Ovary (tissue), 3 donors: ENCODE data around the gene ZNHIT2.

Experiments used
- POLR2A ChIP-seq: fragments of 450-650 bp; IDR thresholded peaks from one replicate; pipeline ENCODE4 v1.6.1; 2017; ENCODE audit warnings: antibody characterized with exemption, mild to moderate bottlenecking, moderate library complexity
- TF ChIP-seq, protein P1 (sequence below), 3 donors: fragments of 450-650 bp in 2 of 3; fragments of 200-600 bp in 1 of 3; IDR thresholded peaks; one replicate each; pipeline versions ENCODE4 v1.5.1 to v1.8.0; 2016 to 2022; ENCODE audit warnings: antibody characterized with exemption in 3 of 3, mild to moderate bottlenecking in 1 of 3
- donor health status: DM: no; HTN: no; CAD: no.

DNA sequence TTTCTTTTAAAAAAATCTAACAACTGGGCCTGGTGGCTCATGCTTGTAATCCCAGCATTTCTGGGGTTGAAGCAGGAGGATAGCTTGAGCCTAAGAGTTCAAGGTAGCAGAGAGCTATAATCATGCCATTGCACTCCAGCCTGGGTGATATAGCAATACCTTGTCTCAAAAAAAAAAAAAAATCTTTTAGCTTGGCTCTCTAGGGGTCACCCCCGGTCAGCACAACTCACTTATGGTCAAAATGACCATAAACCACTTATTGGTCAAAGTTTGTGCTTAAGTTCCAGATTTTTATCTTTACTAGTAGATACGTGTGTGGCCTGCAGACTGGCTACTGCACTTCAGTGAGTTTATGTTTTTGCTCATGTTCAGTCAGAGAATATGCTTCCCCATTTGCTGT is 46.2 kb upstream of the ZNHIT2 start:
- TF ChIP-seq POLR2A, result no peak
- TF ChIP-seq, protein P1, sequence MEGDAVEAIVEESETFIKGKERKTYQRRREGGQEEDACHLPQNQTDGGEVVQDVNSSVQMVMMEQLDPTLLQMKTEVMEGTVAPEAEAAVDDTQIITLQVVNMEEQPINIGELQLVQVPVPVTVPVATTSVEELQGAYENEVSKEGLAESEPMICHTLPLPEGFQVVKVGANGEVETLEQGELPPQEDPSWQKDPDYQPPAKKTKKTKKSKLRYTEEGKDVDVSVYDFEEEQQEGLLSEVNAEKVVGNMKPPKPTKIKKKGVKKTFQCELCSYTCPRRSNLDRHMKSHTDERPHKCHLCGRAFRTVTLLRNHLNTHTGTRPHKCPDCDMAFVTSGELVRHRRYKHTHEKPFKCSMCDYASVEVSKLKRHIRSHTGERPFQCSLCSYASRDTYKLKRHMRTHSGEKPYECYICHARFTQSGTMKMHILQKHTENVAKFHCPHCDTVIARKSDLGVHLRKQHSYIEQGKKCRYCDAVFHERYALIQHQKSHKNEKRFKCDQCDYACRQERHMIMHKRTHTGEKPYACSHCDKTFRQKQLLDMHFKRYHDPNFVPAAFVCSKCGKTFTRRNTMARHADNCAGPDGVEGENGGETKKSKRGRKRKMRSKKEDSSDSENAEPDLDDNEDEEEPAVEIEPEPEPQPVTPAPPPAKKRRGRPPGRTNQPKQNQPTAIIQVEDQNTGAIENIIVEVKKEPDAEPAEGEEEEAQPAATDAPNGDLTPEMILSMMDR (IDR thresholded peaks at IDR 0.05), result no peak
